HEK293 (cell line): ENCODE measurements around the gene IRX6.

Experiments
- CTCF ChIA-PET: fragments of 350-600 bp; formaldehyde crosslinking; extraction: SDS; loops from one replicate; lab custom pipeline; 2021; ENCODE audit warnings: antibody characterized with exemption; lab: Yijun Ruan, JAX
- POLR2A ChIA-PET: fragments of 300-600 bp; formaldehyde crosslinking; extraction: SDS; loops from one replicate; lab custom pipeline; 2020; ENCODE audit warnings: antibody characterized with exemption, inconsistent platforms; lab: Yijun Ruan, JAX
- H3K27ac ChIP-seq: fragments of 200-500 bp; sonication (Bioruptor generic); 2 replicates; pipeline ENCODE4 v1.5.1; 2014; ENCODE audit warnings: low read depth, low read length, control low read depth, inconsistent platforms; ENCODE audit errors: extremely low read depth
- H3K36me3 ChIP-seq, 2 experiments: fragments of 200-500 bp in 1 of 2; sonication (Bioruptor generic) in 1 of 2; 1 replicate in 1 of 2; 2 replicates in 1 of 2; pipeline ENCODE4 v1.5.1; 2014 to 2017; ENCODE audit warnings: inconsistent platforms in 2 of 2, low read length in 2 of 2; ENCODE audit not compliant: control insufficient read depth in 2 of 2, insufficient read depth in 1 of 2
- H3K4me1 ChIP-seq: fragments of 200-500 bp; sonication (Bioruptor generic); 2 replicates; pipeline ENCODE4 v1.5.1; 2014; ENCODE audit warnings: mild to moderate bottlenecking, low read length, inconsistent platforms; ENCODE audit not compliant: control insufficient read depth, insufficient read depth
- H3K4me3 ChIP-seq: 2 replicates; pipeline ENCODE4 v1.5.1; 2011; ENCODE audit warnings: low read depth, mild to moderate bottlenecking, control low read depth, low read length, moderate library complexity
- H3K9me3 ChIP-seq: fragments of 200-500 bp; sonication (Bioruptor generic); 2 replicates; pipeline ENCODE4 v1.5.1; 2014; ENCODE audit warnings: low read depth, low read length, inconsistent platforms; ENCODE audit not compliant: control insufficient read depth, insufficient read depth
- GLI2 ChIP-seq: fragments of 450-650 bp; formaldehyde crosslinking; IDR thresholded peaks from 2 replicates; pipeline ENCODE4; 2017; ENCODE audit warnings: missing biosample characterization, missing genetic modification characterization, low read depth, borderline replicate concordance
- HOXC10 ChIP-seq: sonication (generic); formaldehyde crosslinking; IDR thresholded peaks from 2 replicates; pipeline ENCODE4 v1.8.1; 2023; ENCODE audit warnings: mild to moderate bottlenecking, missing genetic modification reagents
- PRDM10 ChIP-seq: fragments of 450-650 bp; formaldehyde crosslinking; IDR thresholded peaks from 2 replicates; pipeline ENCODE4 v1.5.1; 2016; ENCODE audit warnings: missing biosample characterization, missing genetic modification characterization
- PRDM2 ChIP-seq: fragments of 450-650 bp; formaldehyde crosslinking; IDR thresholded peaks from 2 replicates; pipeline ENCODE4 v1.5.1; 2016; ENCODE audit warnings: missing biosample characterization, missing genetic modification characterization, borderline replicate concordance
- ZBTB11 ChIP-seq: fragments of 450-650 bp; formaldehyde crosslinking; conservative IDR thresholded peaks from 2 replicates; pipeline ENCODE4 v1.5.1; 2016; ENCODE audit warnings: low read depth, missing biosample characterization, missing genetic modification characterization
- ZNF146 ChIP-seq: fragments of 450-650 bp; formaldehyde crosslinking; IDR thresholded peaks from 2 replicates; pipeline ENCODE4 v1.5.1; 2016; ENCODE audit warnings: missing biosample characterization, missing genetic modification characterization
- ZNF157 ChIP-seq: fragments of 450-650 bp; formaldehyde crosslinking; IDR thresholded peaks from 2 replicates; pipeline ENCODE4 v1.5.1; 2016; ENCODE audit warnings: missing biosample characterization, missing genetic modification characterization
- ZNF221 ChIP-seq: fragments of 450-650 bp; formaldehyde crosslinking; IDR thresholded peaks from 2 replicates; pipeline ENCODE4 v1.5.1; 2017; ENCODE audit warnings: missing biosample characterization, missing genetic modification characterization, borderline replicate concordance
- ZNF223 ChIP-seq: fragments of 450-650 bp; formaldehyde crosslinking; IDR thresholded peaks from 2 replicates; pipeline ENCODE4 v1.5.1; 2016; ENCODE audit warnings: missing biosample characterization, missing genetic modification characterization
- ZNF23 ChIP-seq: fragments of 450-650 bp; formaldehyde crosslinking; IDR thresholded peaks from 2 replicates; pipeline ENCODE4 v1.5.1; 2016; ENCODE audit warnings: missing biosample characterization, missing genetic modification characterization, borderline replicate concordance
- ZNF350 ChIP-seq: fragments of 450-650 bp; formaldehyde crosslinking; IDR thresholded peaks from 2 replicates; pipeline ENCODE4 v1.5.0; 2017; ENCODE audit warnings: missing biosample characterization, mild to moderate bottlenecking, missing genetic modification characterization
- ZNF473 ChIP-seq: fragments of 450-650 bp; formaldehyde crosslinking; IDR thresholded peaks from 2 replicates; pipeline ENCODE4 v1.5.1; 2017; ENCODE audit warnings: missing biosample characterization, missing genetic modification characterization
- ZNF501 ChIP-seq: fragments of 450-650 bp; formaldehyde crosslinking; IDR thresholded peaks from 2 replicates; pipeline ENCODE4 v1.5.1; 2016; ENCODE audit warnings: missing biosample characterization, missing genetic modification characterization
- ZNF521 ChIP-seq: fragments of 450-650 bp; formaldehyde crosslinking; IDR thresholded peaks from 2 replicates; pipeline ENCODE4 v1.5.1; 2017; ENCODE audit warnings: missing biosample characterization, mild to moderate bottlenecking, missing genetic modification characterization
- ZNF544 ChIP-seq: fragments of 450-650 bp; formaldehyde crosslinking; IDR thresholded peaks from 2 replicates; pipeline ENCODE4 v1.5.0; 2017; ENCODE audit warnings: missing biosample characterization, missing genetic modification characterization
- ZNF580 ChIP-seq: fragments of 450-650 bp; formaldehyde crosslinking; IDR thresholded peaks from 2 replicates; pipeline ENCODE4 v1.5.1; 2016; ENCODE audit warnings: missing biosample characterization, missing genetic modification characterization
- ZNF624 ChIP-seq: fragments of 450-650 bp; formaldehyde crosslinking; IDR thresholded peaks from 2 replicates; pipeline ENCODE4 v1.5.1; 2017; ENCODE audit warnings: missing biosample characterization, missing genetic modification characterization
- ZNF639 ChIP-seq: fragments of 450-650 bp; formaldehyde crosslinking; IDR thresholded peaks from 2 replicates; pipeline ENCODE4 v1.5.1; 2016; ENCODE audit warnings: missing biosample characterization, missing genetic modification characterization
- ZNF677 ChIP-seq: fragments of 450-650 bp; IDR thresholded peaks from 2 replicates; pipeline ENCODE4 v1.5.0; 2018; ENCODE audit warnings: missing biosample characterization, mild to moderate bottlenecking, missing genetic modification characterization, moderate library complexity
- ZSCAN30 ChIP-seq: fragments of 450-650 bp; IDR thresholded peaks from 2 replicates; pipeline ENCODE4 v1.5.1; 2018; ENCODE audit warnings: missing biosample characterization, mild to moderate bottlenecking, missing genetic modification characterization, moderate library complexity
- ZXDB ChIP-seq: fragments of 450-650 bp; formaldehyde crosslinking; IDR thresholded peaks from 2 replicates; pipeline ENCODE4 v1.5.1; 2016; ENCODE audit warnings: missing biosample characterization, missing genetic modification characterization

Gene IRX6

GRCh38 chr16:55274391-55274790, 49.6 kb upstream of the IRX6 start (continued):
- TF ChIP-seq PRDM2: no peak
- TF ChIP-seq HOXC10 (CRISPR knock-in tag): no peak
- TF ChIP-seq GLI2 (tag by site-specific recombination): no peak
- no peak for TF ChIP-seq ZNF223 (tag by site-specific recombination)
- no peak for TF ChIP-seq ZNF23

- ChIA-PET CTCF (no interaction called here), POLR2A (no interaction called here)
- TF ChIP-seq PRDM10 (no peak), ZNF221 (tag by site-specific recombination) (no peak), ZNF624 (tag by site-specific recombination) (no peak), ZXDB (tag by site-specific recombination) (no peak), ZBTB11 (tag by site-specific recombination) (no peak), ZNF501 (no peak), ZNF521 (no peak), ZSCAN30 (tag by site-specific recombination) (no peak), ZNF677 (tag by site-specific recombination) (no peak), ZNF580 (no peak), ZNF146 (tag by site-specific recombination) (no peak), ZNF544 (tag by site-specific recombination) (no peak), ZNF350 (tag by site-specific recombination) (no peak), ZNF473 (no peak), ZNF157 (tag by site-specific recombination) (no peak), ZNF639 (tag by site-specific recombination) (no peak)
- no peak overlapping the region for H3K27ac ChIP-seq
- no peaks in the 10 kb centered on the region for H3K4me1 ChIP-seq
- no peaks in the 10 kb centered on the region for H3K36me3 ChIP-seq
- no peak overlapping the region for H3K4me3 ChIP-seq
- no peaks in the 10 kb centered on the region for H3K9me3 ChIP-seq
Measured at GRCh38 chr16:55275167-55275566, 48.8 kb upstream of the IRX6 start.
